HepG2 (cell line): ENCODE data around the gene CDH1. TPM values are rescaled to one million over a fixed set of nuclear protein-coding genes. Genes with fewer than 3 reads are reported as not detected.

ENCODE experiments used
- ATF7 ChIP-seq, 2 experiments: fragments of 450-650 bp in 1 of 2; sonication (generic) in 1 of 2; formaldehyde crosslinking in 1 of 2; IDR thresholded peaks; 2 replicates each; pipeline versions ENCODE4 v1.4.0 to v1.6.1; 2016 to 2020; ENCODE audit warnings: antibody characterized with exemption in 1 of 2, mild to moderate bottlenecking in 1 of 2, missing genetic modification reagents in 1 of 2
- BRD4 ChIP-seq: sonication (generic); formaldehyde crosslinking; IDR thresholded peaks from 2 replicates; pipeline ENCODE4 v1.4.0; 2020; ENCODE audit warnings: missing genetic modification reagents
- CCAR2 ChIP-seq: fragments of 200-400 bp; formaldehyde crosslinking; optimal IDR thresholded peaks from 2 replicates; pipeline ENCODE3; 2018; ENCODE audit warnings: low read depth, mild to moderate bottlenecking, low read length, moderate library complexity
- CERS6 ChIP-seq: sonication (generic); formaldehyde crosslinking; IDR thresholded peaks from 2 replicates; pipeline ENCODE4 v1.5.0; 2020; ENCODE audit warnings: missing genetic modification reagents
- EED ChIP-seq: sonication (generic); formaldehyde crosslinking; IDR thresholded peaks from 2 replicates; pipeline ENCODE4 v1.5.0; 2020; ENCODE audit warnings: mild to moderate bottlenecking, missing genetic modification reagents
- ESRRA ChIP-seq: sonication (generic); formaldehyde crosslinking; IDR thresholded peaks from 2 replicates; pipeline ENCODE4 v1.5.1; 2020; ENCODE audit warnings: mild to moderate bottlenecking, low read depth, missing genetic modification reagents
- MEIS1 ChIP-seq: sonication (generic); formaldehyde crosslinking; IDR thresholded peaks from 2 replicates; pipeline ENCODE4 v1.9.0; 2021; ENCODE audit warnings: mild to moderate bottlenecking, missing genetic modification reagents, moderate library complexity, borderline replicate concordance
- MTA3 ChIP-seq: sonication (generic); formaldehyde crosslinking; IDR thresholded peaks from 2 replicates; pipeline ENCODE4 v1.4.0; 2020; ENCODE audit warnings: missing genetic modification reagents
- RBM22 ChIP-seq: fragments of 200-400 bp; formaldehyde crosslinking; optimal IDR thresholded peaks from 2 replicates; pipeline ENCODE3; 2017; ENCODE audit warnings: mild to moderate bottlenecking, low read length, moderate library complexity
- RNF2 ChIP-seq: fragments of 450-650 bp; conservative IDR thresholded peaks from 2 replicates; pipeline ENCODE4 v1.6.1; 2016; ENCODE audit warnings: low read depth
- RXRA ChIP-seq: sonication (generic); formaldehyde crosslinking; IDR thresholded peaks from 2 replicates; pipeline ENCODE4 v1.5.1; 2020; ENCODE audit warnings: missing genetic modification reagents
- SPEN ChIP-seq: sonication (generic); formaldehyde crosslinking; IDR thresholded peaks from 2 replicates; pipeline ENCODE4 v1.5.1; 2020; ENCODE audit warnings: low read depth, mild to moderate bottlenecking, missing genetic modification reagents
- STAT5B ChIP-seq: sonication (generic); formaldehyde crosslinking; IDR thresholded peaks from 2 replicates; pipeline ENCODE4 v1.4.0; 2020; ENCODE audit warnings: missing genetic modification reagents
- XBP1 ChIP-seq: sonication (generic); formaldehyde crosslinking; IDR thresholded peaks from 2 replicates; pipeline ENCODE4 v1.5.0; 2020; ENCODE audit warnings: missing genetic modification reagents
- ZBTB26 ChIP-seq: IDR thresholded peaks from 2 replicates; pipeline ENCODE4 v1.6.1; 2016; ENCODE audit warnings: missing compliant biosample characterization, missing genetic modification reagents, borderline replicate concordance
- ZNF20 ChIP-seq: sonication (generic); formaldehyde crosslinking; IDR thresholded peaks from 2 replicates; pipeline ENCODE4 v1.4.0; 2020; ENCODE audit warnings: mild to moderate bottlenecking, moderate library complexity, missing genetic modification reagents
- ZNF225 ChIP-seq: sonication (generic); formaldehyde crosslinking; IDR thresholded peaks from 2 replicates; pipeline ENCODE4 v1.4.0; 2020; ENCODE audit warnings: mild to moderate bottlenecking, missing genetic modification reagents
- ZNF234 ChIP-seq: sonication (generic); formaldehyde crosslinking; conservative IDR thresholded peaks from 2 replicates; pipeline ENCODE4 v1.5.1; 2020; ENCODE audit warnings: mild to moderate bottlenecking, missing genetic modification reagents
- ZNF510 ChIP-seq: sonication (generic); formaldehyde crosslinking; IDR thresholded peaks from 2 replicates; pipeline ENCODE4 v1.4.0; 2020; ENCODE audit warnings: low read depth, mild to moderate bottlenecking, missing genetic modification reagents
- ZNF644 ChIP-seq: IDR thresholded peaks from 2 replicates; pipeline ENCODE4 v1.6.1; 2016; ENCODE audit warnings: low read depth
- ZNF710 ChIP-seq: sonication (generic); formaldehyde crosslinking; IDR thresholded peaks from 2 replicates; pipeline ENCODE4 v1.5.0; 2020; ENCODE audit warnings: mild to moderate bottlenecking, missing genetic modification reagents, borderline replicate concordance
- ZNF713 ChIP-seq: sonication (generic); formaldehyde crosslinking; IDR thresholded peaks from 2 replicates; pipeline ENCODE4 v1.4.0; 2020; ENCODE audit warnings: mild to moderate bottlenecking, missing genetic modification reagents
- polyA plus RNA-seq, 8 experiments: library from polyadenylated mRNA; depleted of rRNA in 3 of 8; stranded (reverse) in 7 of 8; unstranded in 1 of 8; fragments of >200 nt; fragmentation: Illumina TruSeq in 4 of 8; extraction: Trizol in 4 of 8; gene quantifications; 2 replicates each; pipeline versions ENCODE4 v1.2.1 to v1.2.3, GENCODE V29; 2011 to 2016; ENCODE audit warnings: low read depth in 4 of 8, missing spikeins in 1 of 8, mixed read lengths in 1 of 8; ENCODE audit not compliant: insufficient read depth in 1 of 8
- total RNA-seq, 5 experiments: library from RNA; depleted of rRNA; stranded (reverse); fragments of >200 nt; fragmentation: Illumina TruSeq; extraction: Trizol; gene quantifications; 2 replicates each; pipeline ENCODE4 v1.2.3, GENCODE V29; 2016; ENCODE audit warnings: low read depth in 1 of 5
- TF ChIP-seq, protein P1 (sequence below): IDR thresholded peaks from 2 replicates; pipeline ENCODE4 v1.6.1; 2016; ENCODE audit warnings: mild to moderate bottlenecking
- TF ChIP-seq, protein P2 (sequence below): sonication (generic); formaldehyde crosslinking; conservative IDR thresholded peaks from 2 replicates; pipeline ENCODE4 v1.5.0; 2020; ENCODE audit warnings: missing genetic modification reagents

CDH1 gene
- total and polyA plus RNA-seq, 2 of the 13 experiments (the other 11 are each of a cell fraction or from before 2014, with no cell fraction given) = 0.95 to 9.8 TPM

DNA sequence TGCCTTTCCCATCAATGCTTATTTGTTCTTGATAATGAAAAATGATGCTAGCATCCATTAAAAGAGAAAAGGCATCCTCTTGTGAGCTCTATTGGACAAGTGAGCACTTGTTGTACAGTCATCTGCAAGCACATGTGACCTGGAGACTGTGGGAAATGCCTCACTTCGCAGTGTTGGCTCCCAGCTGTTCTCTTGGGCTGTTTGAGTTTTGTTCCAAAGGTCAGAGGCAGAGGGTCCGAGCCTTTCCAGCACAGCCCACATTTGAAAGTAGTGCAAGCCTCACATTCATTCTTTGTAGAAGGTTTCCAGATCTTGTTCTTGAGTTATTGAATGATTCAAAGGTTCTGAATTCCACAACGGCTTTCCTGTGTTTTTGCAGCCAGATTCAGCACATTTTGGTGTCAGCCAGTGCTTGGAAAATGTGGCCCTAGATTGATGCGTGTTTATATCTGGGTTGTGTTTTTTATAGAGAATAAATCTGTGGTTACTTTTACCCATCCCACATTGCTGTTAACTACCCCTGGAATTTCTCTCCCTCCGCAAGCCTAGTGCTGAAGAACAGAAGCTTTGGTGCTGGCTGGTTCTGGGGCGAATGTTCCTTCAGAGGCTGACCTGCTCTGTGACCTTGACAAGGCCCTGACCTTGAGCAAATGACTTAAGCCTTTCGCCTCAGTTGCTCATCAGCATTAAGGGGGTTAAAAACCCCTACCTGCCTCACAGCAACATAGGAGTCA is 49.8 kb downstream of the CDH1 start (continued):
- TF ChIP-seq RNF2 (no peak), ZNF710 (peak; percentile 45; the same call in 1 of the 2 replicates), EED (no peak), RXRA (CRISPR knock-in tag) (no peak), BRD4 (CRISPR knock-in tag) (no peak), MTA3 (CRISPR knock-in tag) (no peak), ZNF644 (peak; percentile 93), ESRRA (CRISPR knock-in tag) (peak; percentile 78), ZNF20 (CRISPR knock-in tag) (no peak), CERS6 (CRISPR knock-in tag) (no peak), XBP1 (CRISPR knock-in tag) (no peak), SPEN (CRISPR knock-in tag) (peak; percentile 92; the same call in 1 of the 2 replicates), MEIS1 (CRISPR knock-in tag) (no peak), ZNF225 (CRISPR knock-in tag) (no peak), ATF7 (IDR thresholded peaks at IDR 0.05) (no peak), ATF7 (CRISPR knock-in tag; IDR thresholded peaks at IDR 0.05) (no peak), STAT5B (CRISPR knock-in tag) (no peak), ZBTB26 (no peak), RBM22 (no peak), CCAR2 (no peak), ZNF234 (CRISPR knock-in tag) (no peak), ZNF510 (CRISPR knock-in tag) (no peak), ZNF713 (CRISPR knock-in tag) (0 out of 2 replicates have a peak, but pooled peaks have one; percentile 42)
- TF ChIP-seq, protein P1, sequence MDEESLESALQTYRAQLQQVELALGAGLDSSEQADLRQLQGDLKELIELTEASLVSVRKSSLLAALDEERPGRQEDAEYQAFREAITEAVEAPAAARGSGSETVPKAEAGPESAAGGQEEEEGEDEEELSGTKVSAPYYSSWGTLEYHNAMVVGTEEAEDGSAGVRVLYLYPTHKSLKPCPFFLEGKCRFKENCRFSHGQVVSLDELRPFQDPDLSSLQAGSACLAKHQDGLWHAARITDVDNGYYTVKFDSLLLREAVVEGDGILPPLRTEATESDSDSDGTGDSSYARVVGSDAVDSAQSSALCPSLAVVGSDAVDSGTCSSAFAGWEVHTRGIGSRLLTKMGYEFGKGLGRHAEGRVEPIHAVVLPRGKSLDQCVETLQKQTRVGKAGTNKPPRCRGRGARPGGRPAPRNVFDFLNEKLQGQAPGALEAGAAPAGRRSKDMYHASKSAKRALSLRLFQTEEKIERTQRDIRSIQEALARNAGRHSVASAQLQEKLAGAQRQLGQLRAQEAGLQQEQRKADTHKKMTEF (CRISPR knock-in tag) = no peak; the same call in 1 of the 2 replicates
- TF ChIP-seq, protein P2, sequence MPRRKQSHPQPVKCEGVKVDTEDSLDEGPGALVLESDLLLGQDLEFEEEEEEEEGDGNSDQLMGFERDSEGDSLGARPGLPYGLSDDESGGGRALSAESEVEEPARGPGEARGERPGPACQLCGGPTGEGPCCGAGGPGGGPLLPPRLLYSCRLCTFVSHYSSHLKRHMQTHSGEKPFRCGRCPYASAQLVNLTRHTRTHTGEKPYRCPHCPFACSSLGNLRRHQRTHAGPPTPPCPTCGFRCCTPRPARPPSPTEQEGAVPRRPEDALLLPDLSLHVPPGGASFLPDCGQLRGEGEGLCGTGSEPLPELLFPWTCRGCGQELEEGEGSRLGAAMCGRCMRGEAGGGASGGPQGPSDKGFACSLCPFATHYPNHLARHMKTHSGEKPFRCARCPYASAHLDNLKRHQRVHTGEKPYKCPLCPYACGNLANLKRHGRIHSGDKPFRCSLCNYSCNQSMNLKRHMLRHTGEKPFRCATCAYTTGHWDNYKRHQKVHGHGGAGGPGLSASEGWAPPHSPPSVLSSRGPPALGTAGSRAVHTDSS = no peak
